ENCODE results near the gene MED4.
"Not testable (repeated sequence)": the region's sequence is repeated elsewhere in the genome, so short reads cannot be mapped to it uniquely, and the experiment has no call there.

The MED4 gene

DNA sequence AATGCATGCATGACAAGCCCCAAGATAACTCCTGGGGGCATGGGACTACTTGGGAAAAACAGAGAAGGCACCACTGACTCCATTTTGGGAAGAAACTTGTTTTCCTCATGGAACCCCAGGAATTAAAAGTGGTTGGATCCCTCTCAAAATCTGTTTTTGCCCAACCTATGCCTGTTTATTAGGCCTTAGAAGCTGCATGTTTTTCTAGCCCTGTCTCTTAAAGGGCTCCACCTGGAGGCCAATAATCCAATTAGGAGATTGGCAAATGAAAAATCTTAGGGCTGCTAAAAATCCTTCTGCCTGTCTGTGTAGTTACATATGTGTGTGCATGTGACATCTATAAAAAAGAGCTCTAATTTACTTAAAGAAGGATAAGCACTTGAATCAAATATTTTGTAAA lies 26.9 kb downstream of the MED4 start:
- DNase-seq (ENCODE audit: low read depth, low spot score): no peak
- H3K4me1 ChIP-seq (ENCODE audit: control insufficient read depth, insufficient read depth, low read length): no peaks in the 10 kb centered on the region
- H3K27me3 ChIP-seq (ENCODE audit: control insufficient read depth, insufficient read depth, low read length): no peaks in the 10 kb centered on the region
- H3K27ac ChIP-seq (ENCODE audit: low read length): no peak overlapping the region
- no peak overlapping the region for H3K4me3 ChIP-seq (ENCODE audit: low read length)
- peaks cover 25% of the 10 kb centered on the region for H3K36me3 ChIP-seq (ENCODE audit: control insufficient read depth, insufficient read depth, low read length)
- H3K9me3 ChIP-seq (ENCODE audit: control insufficient read depth, insufficient read depth, low read length): peaks cover 14% of the 10 kb centered on the region

GRCh38 chr13:48066310-48066989 lies 28.5 kb downstream of the MED4 start:
- peaks cover 8% of the 10 kb centered on the region for H3K9me3 ChIP-seq (ENCODE audit: control insufficient read depth, insufficient read depth, low read length)
- no peak for DNase-seq (ENCODE audit: low read depth, low spot score)
- no peaks in the 10 kb centered on the region for H3K27me3 ChIP-seq (ENCODE audit: control insufficient read depth, insufficient read depth, low read length)
- WGBS (ENCODE audit: insufficient coverage, insufficient read length): no CpG with 5 or more reads among the region's 3 CpGs
- H3K36me3 ChIP-seq (ENCODE audit: control insufficient read depth, insufficient read depth, low read length): peaks cover 15% of the 10 kb centered on the region; the same call in 1 of the 2 replicates
- no peaks in the 10 kb centered on the region for H3K4me1 ChIP-seq (ENCODE audit: control insufficient read depth, insufficient read depth, low read length)
- H3K4me3 ChIP-seq (ENCODE audit: low read length): no peak overlapping the region
- H3K27ac ChIP-seq (ENCODE audit: low read length): no peak overlapping the region

DNA sequence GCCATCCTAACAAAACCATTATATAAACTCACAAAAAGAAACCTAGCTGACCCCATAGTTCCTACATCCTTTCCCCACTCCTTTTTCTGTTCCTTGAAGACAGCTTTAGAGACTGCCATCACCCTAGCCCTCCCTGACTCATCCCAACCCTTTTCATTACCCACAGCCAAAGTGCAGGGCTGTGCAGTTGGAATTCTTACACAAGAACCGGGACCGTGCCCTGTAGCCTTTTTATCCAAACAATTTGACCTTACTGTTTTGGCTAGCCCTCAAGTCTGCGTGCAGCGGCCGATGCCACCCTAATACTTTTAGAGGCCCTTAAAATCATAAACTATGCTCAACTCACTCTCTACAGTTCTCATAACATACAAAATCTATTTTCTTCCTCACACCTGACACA lies 35.0 kb downstream of the MED4 start:
- no CpG with 5 or more reads among the region's 5 CpGs for WGBS (ENCODE audit: insufficient coverage, insufficient read length)

DNA sequence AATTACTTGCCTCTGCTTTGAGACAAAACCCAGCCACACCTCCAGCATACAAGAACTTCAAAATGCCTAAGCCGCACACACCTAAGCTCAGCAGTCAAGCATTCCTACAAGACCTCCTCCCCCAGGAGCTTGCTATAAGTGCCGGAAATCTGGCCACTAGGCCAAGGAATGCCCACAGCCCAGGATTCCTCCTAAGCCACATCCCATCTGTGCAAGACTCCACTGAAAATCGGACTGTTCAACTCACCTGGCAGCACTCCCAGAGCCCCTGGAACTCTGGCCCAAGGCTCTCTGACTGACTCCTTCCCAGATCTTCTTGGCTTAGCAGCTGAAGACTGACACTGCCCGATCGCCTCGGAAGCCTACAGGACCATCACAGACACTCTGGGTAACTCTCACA lies 36.4 kb downstream of the MED4 start:
- H3K9me3 ChIP-seq (ENCODE audit: control insufficient read depth, insufficient read depth, low read length); H3K36me3 ChIP-seq (ENCODE audit: control insufficient read depth, insufficient read depth, low read length); H3K4me1 ChIP-seq (ENCODE audit: control insufficient read depth, insufficient read depth, low read length); H3K27me3 ChIP-seq (ENCODE audit: control insufficient read depth, insufficient read depth, low read length); DNase-seq (ENCODE audit: low read depth, low spot score); H3K4me3 ChIP-seq (ENCODE audit: low read length); H3K27ac ChIP-seq (ENCODE audit: low read length): not testable (repeated sequence)
- no CpG with 5 or more reads among the region's 6 CpGs for WGBS (ENCODE audit: insufficient coverage, insufficient read length)

More for the DNA sequence above, 35.0 kb downstream of the MED4 start:
- not testable (repeated sequence) for H3K4me1 ChIP-seq (ENCODE audit: control insufficient read depth, insufficient read depth, low read length); H3K27ac ChIP-seq (ENCODE audit: low read length); H3K4me3 ChIP-seq (ENCODE audit: low read length); H3K36me3 ChIP-seq (ENCODE audit: control insufficient read depth, insufficient read depth, low read length); H3K9me3 ChIP-seq (ENCODE audit: control insufficient read depth, insufficient read depth, low read length); DNase-seq (ENCODE audit: low read depth, low spot score); H3K27me3 ChIP-seq (ENCODE audit: control insufficient read depth, insufficient read depth, low read length)

GRCh38 chr13:48055712-48056111 lies 39.2 kb downstream of the MED4 start:
- Histone ChIP-seq H3K9me3 (ENCODE audit: control insufficient read depth, insufficient read depth, low read length) (no peaks in the 10 kb centered on the region), H3K27ac (ENCODE audit: low read length) (no peak overlapping the region), H3K36me3 (ENCODE audit: control insufficient read depth, insufficient read depth, low read length) (no peaks in the 10 kb centered on the region; the same call in 1 of the 2 replicates), H3K4me1 (ENCODE audit: control insufficient read depth, insufficient read depth, low read length) (no peaks in the 10 kb centered on the region), H3K4me3 (ENCODE audit: low read length) (no peak overlapping the region), H3K27me3 (ENCODE audit: control insufficient read depth, insufficient read depth, low read length) (no peaks in the 10 kb centered on the region)
- WGBS (ENCODE audit: insufficient coverage, insufficient read length): 100% methylated on average over 1 of the region's 5 CpGs
- no peak for DNase-seq (ENCODE audit: low read depth, low spot score)

DNA sequence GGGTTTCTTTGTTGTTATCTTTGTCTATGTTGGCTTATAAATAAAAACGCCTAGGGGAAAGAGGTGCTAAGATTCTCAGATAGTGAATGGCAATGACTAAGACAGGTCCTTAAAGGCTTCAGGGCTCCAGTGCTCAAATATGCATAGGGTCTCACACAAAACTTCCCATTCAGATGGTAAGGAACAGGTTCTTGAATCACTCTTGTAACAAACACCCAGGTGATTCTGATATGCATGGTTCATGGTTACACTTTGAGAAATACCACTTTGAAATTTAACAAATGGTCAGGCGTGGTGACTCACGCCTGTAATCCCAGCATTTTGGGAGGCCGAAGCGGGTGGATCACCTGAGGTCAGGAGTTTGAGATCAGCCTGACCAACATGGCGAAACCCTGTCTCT lies 40.3 kb downstream of the MED4 start:
- WGBS (ENCODE audit: insufficient coverage, insufficient read length): no CpG with 5 or more reads among the region's 6 CpGs
- Histone ChIP-seq H3K27me3 (ENCODE audit: control insufficient read depth, insufficient read depth, low read length) (no peaks in the 10 kb centered on the region), H3K27ac (ENCODE audit: low read length) (no peak overlapping the region), H3K36me3 (ENCODE audit: control insufficient read depth, insufficient read depth, low read length) (no peaks in the 10 kb centered on the region; the same call in 1 of the 2 replicates), H3K9me3 (ENCODE audit: control insufficient read depth, insufficient read depth, low read length) (no peaks in the 10 kb centered on the region), H3K4me3 (ENCODE audit: low read length) (no peak overlapping the region), H3K4me1 (ENCODE audit: control insufficient read depth, insufficient read depth, low read length) (no peaks in the 10 kb centered on the region)
- DNase-seq (ENCODE audit: low read depth, low spot score): no peak

GRCh38 chr13:48050550-48050949 lies 44.4 kb downstream of the MED4 start:
- Histone ChIP-seq H3K36me3 (ENCODE audit: control insufficient read depth, insufficient read depth, low read length) (no peaks in the 10 kb centered on the region; the same call in 1 of the 2 replicates), H3K27me3 (ENCODE audit: control insufficient read depth, insufficient read depth, low read length) (no peaks in the 10 kb centered on the region), H3K4me1 (ENCODE audit: control insufficient read depth, insufficient read depth, low read length) (no peaks in the 10 kb centered on the region), H3K27ac (ENCODE audit: low read length) (no peak overlapping the region), H3K4me3 (ENCODE audit: low read length) (no peak overlapping the region), H3K9me3 (ENCODE audit: control insufficient read depth, insufficient read depth, low read length) (no peaks in the 10 kb centered on the region)
- DNase-seq (ENCODE audit: low read depth, low spot score): no peak
- no CpG with 5 or more reads among the region's 3 CpGs for WGBS (ENCODE audit: insufficient coverage, insufficient read length)

DNA sequence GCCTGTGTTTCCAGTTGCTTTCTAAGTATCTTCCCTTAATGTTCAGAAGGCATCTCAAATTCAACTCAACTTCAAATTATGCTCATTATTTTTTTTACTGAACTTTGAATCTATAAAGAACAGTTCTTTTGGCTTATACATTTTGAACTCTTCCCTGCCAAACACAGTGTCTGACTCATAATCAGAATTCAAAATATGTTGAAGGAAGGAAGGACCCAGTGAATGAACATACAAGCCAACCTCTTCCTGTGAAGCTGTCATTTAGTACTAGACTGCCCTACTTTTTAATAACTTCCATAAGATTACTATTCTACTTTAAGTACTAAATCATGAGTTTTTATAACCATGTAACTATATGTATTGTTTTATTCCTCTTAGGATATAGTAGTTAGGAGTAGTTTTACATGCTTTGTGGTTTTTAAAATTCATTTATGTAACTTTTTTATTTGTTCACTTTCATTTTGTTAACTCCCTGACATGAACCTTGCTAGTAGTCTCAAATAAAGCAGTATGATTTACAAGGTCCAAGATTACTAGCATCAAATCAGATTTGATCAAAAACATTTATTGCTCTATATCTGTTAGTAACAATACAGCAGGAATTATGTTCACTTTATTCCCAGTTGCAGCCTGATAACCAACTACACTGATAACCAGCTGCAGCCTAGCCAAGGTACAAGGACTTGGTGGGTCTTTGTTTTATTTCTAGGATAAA lies 51.0 kb downstream of the MED4 start:
- H3K4me3 ChIP-seq (ENCODE audit: low read length): no peak overlapping the region
- H3K36me3 ChIP-seq (ENCODE audit: control insufficient read depth, insufficient read depth, low read length): no peaks in the 10 kb centered on the region; the same call in 1 of the 2 replicates

DNA sequence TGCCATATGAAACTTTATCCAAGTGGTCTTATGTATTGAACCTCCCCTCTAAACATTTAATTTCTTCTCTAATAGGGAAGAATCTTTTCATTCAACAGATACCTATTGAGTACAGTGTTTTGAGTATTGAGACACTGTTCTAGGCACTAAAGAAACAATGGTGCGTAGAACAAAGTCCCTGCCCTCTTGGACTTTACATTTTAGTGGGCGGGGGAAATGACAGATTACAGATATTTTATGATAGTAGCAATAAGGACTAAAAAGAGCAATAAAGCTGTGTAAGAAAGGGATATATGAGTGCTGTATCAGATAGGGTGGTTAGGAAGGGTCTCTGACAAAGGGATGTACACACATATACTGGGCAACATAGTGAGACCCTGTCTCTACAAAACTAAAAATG lies 52.0 kb downstream of the MED4 start:
- no peak for DNase-seq (ENCODE audit: low read depth, low spot score)
- H3K27ac ChIP-seq (ENCODE audit: low read length): no peak overlapping the region
- H3K36me3 ChIP-seq (ENCODE audit: control insufficient read depth, insufficient read depth, low read length): no peaks in the 10 kb centered on the region; the same call in 1 of the 2 replicates
- no peak overlapping the region for H3K4me3 ChIP-seq (ENCODE audit: low read length)
- H3K9me3 ChIP-seq (ENCODE audit: control insufficient read depth, insufficient read depth, low read length): no peaks in the 10 kb centered on the region
- WGBS (ENCODE audit: insufficient coverage, insufficient read length): no CpG with 5 or more reads among the region's 2 CpGs
- no peaks in the 10 kb centered on the region for H3K4me1 ChIP-seq (ENCODE audit: control insufficient read depth, insufficient read depth, low read length)
- H3K27me3 ChIP-seq (ENCODE audit: control insufficient read depth, insufficient read depth, low read length): no peaks in the 10 kb centered on the region

More for the DNA sequence above, 51.0 kb downstream of the MED4 start:
- Histone ChIP-seq H3K4me1 (ENCODE audit: control insufficient read depth, insufficient read depth, low read length) (no peaks in the 10 kb centered on the region), H3K9me3 (ENCODE audit: control insufficient read depth, insufficient read depth, low read length) (no peaks in the 10 kb centered on the region), H3K27me3 (ENCODE audit: control insufficient read depth, insufficient read depth, low read length) (no peaks in the 10 kb centered on the region), H3K27ac (ENCODE audit: low read length) (no peak overlapping the region)
- no peak for DNase-seq (ENCODE audit: low read depth, low spot score)

DNA sequence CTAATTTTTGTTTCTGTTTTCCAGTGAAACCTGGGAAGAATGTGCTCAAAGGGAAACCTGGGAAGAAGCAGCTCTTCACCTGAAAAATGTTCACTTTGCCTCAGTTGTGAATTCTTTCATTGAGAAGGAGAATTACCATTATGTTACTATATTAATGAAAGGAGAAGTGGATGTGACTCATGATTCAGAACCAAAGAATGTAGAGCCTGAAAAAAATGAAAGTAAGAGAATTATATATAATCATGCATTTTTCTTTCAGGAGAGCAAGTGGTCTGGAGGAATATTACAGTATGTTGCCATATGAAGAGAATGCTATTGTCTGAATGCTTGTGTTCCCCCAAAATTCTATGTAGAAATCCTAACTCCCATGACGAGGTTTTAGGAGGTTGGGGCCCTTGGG lies 54.0 kb downstream of the MED4 start:
- no peaks in the 10 kb centered on the region for H3K4me1 ChIP-seq (ENCODE audit: control insufficient read depth, insufficient read depth, low read length)
- WGBS (ENCODE audit: insufficient coverage, insufficient read length): no CpG with 5 or more reads among the region's 1 CpG
- no peak for DNase-seq (ENCODE audit: low read depth, low spot score)
- no peaks in the 10 kb centered on the region; the same call in 1 of the 2 replicates for H3K36me3 ChIP-seq (ENCODE audit: control insufficient read depth, insufficient read depth, low read length)
- no peak overlapping the region for H3K27ac ChIP-seq (ENCODE audit: low read length)
- no peaks in the 10 kb centered on the region for H3K27me3 ChIP-seq (ENCODE audit: control insufficient read depth, insufficient read depth, low read length)
- no peaks in the 10 kb centered on the region for H3K9me3 ChIP-seq (ENCODE audit: control insufficient read depth, insufficient read depth, low read length)
- H3K4me3 ChIP-seq (ENCODE audit: low read length): no peak overlapping the region

GRCh38 chr13:48040049-48040448 lies 54.9 kb downstream of the MED4 start:
- Histone ChIP-seq H3K4me1 (ENCODE audit: control insufficient read depth, insufficient read depth, low read length) (no peaks in the 10 kb centered on the region), H3K9me3 (ENCODE audit: control insufficient read depth, insufficient read depth, low read length) (no peaks in the 10 kb centered on the region)

More at GRCh38 chr13:48040049-48040448, 54.9 kb downstream of the MED4 start:
- no peaks in the 10 kb centered on the region; the same call in 1 of the 2 replicates for H3K36me3 ChIP-seq (ENCODE audit: control insufficient read depth, insufficient read depth, low read length)
- no peak overlapping the region for H3K4me3 ChIP-seq (ENCODE audit: low read length)
- no peaks in the 10 kb centered on the region for H3K27me3 ChIP-seq (ENCODE audit: control insufficient read depth, insufficient read depth, low read length)
- no peak for DNase-seq (ENCODE audit: low read depth, low spot score)
- no peak overlapping the region for H3K27ac ChIP-seq (ENCODE audit: low read length)

All from iPS DF 6.9 (cell line).